Lung (tissue), 12 donors: ENCODE data around the gene ZNF79. TPM values are rescaled to one million over a fixed set of nuclear protein-coding genes. Genes with fewer than 3 reads are reported as not detected.

ENCODE experiments used
- ATAC-seq: fragments of 200-7000 bp; cut with Tn5 transposase; one replicate; pipeline ENCODE4 v1.9.1; 2020; ENCODE audit warnings: moderate number of reproducible peaks; ENCODE audit not compliant: insufficient read depth, low FRiP score
- DNase-seq, 3 donors: peaks; one replicate each; pipeline ENCODE4 v3.0.0-alpha.2; 2013 to 2017
- H3K27ac ChIP-seq, 2 donors: one replicate each; pipeline ENCODE4 v1.5.1; 2013; ENCODE audit warnings: mild to moderate bottlenecking in 2 of 2, moderate library complexity in 2 of 2, control low read depth in 1 of 2, inconsistent platforms in 1 of 2, low read depth in 1 of 2, low read length in 1 of 2
- H3K27me3 ChIP-seq, 3 donors: one replicate each; pipeline ENCODE4 v1.5.1; 2013; ENCODE audit warnings: low read length in 2 of 3; ENCODE audit not compliant: control insufficient read depth in 3 of 3, insufficient read depth in 3 of 3
- H3K36me3 ChIP-seq, 4 donors: one replicate each; pipeline ENCODE4 v1.5.1; 2013; ENCODE audit warnings: low read length in 4 of 4, mild to moderate bottlenecking in 1 of 4, moderate library complexity in 1 of 4; ENCODE audit not compliant: control insufficient read depth in 4 of 4, insufficient read depth in 4 of 4
- H3K4me1 ChIP-seq, 5 donors: one replicate each; pipeline ENCODE4 v1.5.1; 2013; ENCODE audit warnings: low read length in 5 of 5, mild to moderate bottlenecking in 2 of 5, moderate library complexity in 1 of 5; ENCODE audit not compliant: control insufficient read depth in 5 of 5, insufficient read depth in 5 of 5
- H3K4me3 ChIP-seq: one replicate; pipeline ENCODE4 v1.5.1; 2013; ENCODE audit warnings: mild to moderate bottlenecking, control low read depth, moderate library complexity
- H3K9ac ChIP-seq, 2 donors: one replicate each; pipeline ENCODE4 v1.5.1; 2013; ENCODE audit warnings: low read length in 2 of 2, control low read depth in 1 of 2; ENCODE audit not compliant: insufficient read depth in 1 of 2
- H3K9me3 ChIP-seq, 4 donors: one replicate each; pipeline ENCODE4 v1.5.1; 2013; ENCODE audit warnings: low read length in 3 of 4, mild to moderate bottlenecking in 1 of 4, moderate library complexity in 1 of 4; ENCODE audit not compliant: control insufficient read depth in 4 of 4, insufficient read depth in 3 of 4
- CTCF ChIP-seq: IDR thresholded peaks from 2 replicates; pipeline ENCODE4 v1.5.1; 2012; ENCODE audit warnings: mild to moderate bottlenecking; ENCODE audit errors: control extremely low read depth, extremely low read depth
- WGBS, 2 donors: extraction: QIAGEN DNeasy Blood & Tissue Kit; methylation state at CpG; one replicate each; pipeline ENCODE4 v1.1.7; 2013; 5-methylcytosine and 5-hydroxymethylcytosine counted together
- polyA plus RNA-seq, 2 donors: library from polyadenylated mRNA; stranded (reverse); fragments of 200-250 nt; gene quantifications; one replicate each; pipeline ENCODE4 v1.2.1, GENCODE V29; 2013
- total RNA-seq, 2 donors: library from RNA; depleted of rRNA in 1 of 2; stranded (reverse); fragments of >200 nt in 1 of 2; gene quantifications; one replicate each; pipeline ENCODE4 v1.2.1, GENCODE V29; 2014 to 2021
- donor health status: control.
- donor health status: control.
- donor health status: Bipolar disorder and iron deficiency.
- donor health status: healthy.
- donor health status: DM: yes; HTN: yes; CAD: no.

Gene ZNF79
- total and polyA plus RNA-seq, 4 donors: 3.1 to 9.3 (median 5.9) TPM

- 95 to 96% methylated on average over 21 to 23 of the region's 23 CpGs for WGBS, 2 donors
- Histone ChIP-seq H3K9ac (no peak overlapping the region), H3K4me3 (no peak overlapping the region), H3K4me1 (peaks cover 0 to 3% (median 0%) of the 10 kb centered on the region in 5 donors), H3K27ac (no peak overlapping the region), H3K36me3 (peaks cover 0 to 38% (median 22%) of the 10 kb centered on the region in 4 donors), H3K9me3 (no peaks in the 10 kb centered on the region), H3K27me3 (no peaks in the 10 kb centered on the region)
- DNase-seq (no peak), ATAC-seq (no peak)
- no peak for TF ChIP-seq CTCF
Measured at GRCh38 chr9:127404631-127405030, 19.6 kb upstream of the ZNF79 start.

GRCh38 chr9:127405344-127406125, 18.6 kb upstream of the ZNF79 start:
- ATAC-seq (no peak), DNase-seq (no peak)
- WGBS, 2 donors: 91 to 96% methylated on average over 20 of the region's 20 CpGs
- Histone ChIP-seq H3K4me1 (peaks cover 0 to 3% (median 0%) of the 10 kb centered on the region in 5 donors), H3K4me3 (no peak overlapping the region), H3K27me3 (no peaks in the 10 kb centered on the region), H3K36me3 (peaks cover 0 to 38% (median 22%) of the 10 kb centered on the region in 4 donors), H3K9me3 (no peaks in the 10 kb centered on the region), H3K9ac (no peak overlapping the region), H3K27ac (no peak overlapping the region)
- no peak for TF ChIP-seq CTCF

GRCh38 chr9:127406799-127407491, 17.2 kb upstream of the ZNF79 start:
- TF ChIP-seq CTCF: no peak
- no peak overlapping the region for H3K9ac ChIP-seq
- WGBS, 2 donors: 86 to 94% methylated on average over 13 of the region's 13 CpGs
- no peak for ATAC-seq
- H3K9me3 ChIP-seq: no peaks in the 10 kb centered on the region
- no peak overlapping the region for H3K4me3 ChIP-seq
- H3K36me3 ChIP-seq: peaks cover 0 to 35% (median 21%) of the 10 kb centered on the region in 4 donors
- DNase-seq: no peak
- no peaks in the 10 kb centered on the region for H3K27me3 ChIP-seq
- peaks cover 0 to 3% (median 0%) of the 10 kb centered on the region in 5 donors for H3K4me1 ChIP-seq
- no peak overlapping the region for H3K27ac ChIP-seq
